Caco-2 (cell line): ENCODE data around the gene STK33. TPM values are rescaled to one million over a fixed set of nuclear protein-coding genes. Genes with fewer than 3 reads are reported as not detected.

Source experiments
- BruUV-seq: library from RNA; stranded (reverse); fragments of 400-500 nt; replicated peaks from 2 replicates; lab custom pipeline; 2021; lab: Mats Ljungman, UMichigan
- CTCF ChIA-PET: fragments of 300-600 bp; sonication (Branson Sonifier 250); formaldehyde crosslinking; loops from one replicate; lab custom pipeline; 2022; ENCODE audit warnings: antibody characterized with exemption; lab: Charles Lee
- POLR2A ChIA-PET: fragments of 300-600 bp; sonication (Branson Sonifier 250); formaldehyde crosslinking; loops from one replicate; lab custom pipeline; 2022; ENCODE audit warnings: antibody characterized with exemption; lab: Charles Lee
- DNase-seq, 2 experiments: peaks; one replicate each; pipeline versions ENCODE4 v3.0.0 to v3.0.0-alpha.2; 2020 to 2022
- H3K27me3 ChIP-seq: replicated peaks from 2 replicates; pipeline ENCODE4 v1.6.0; 2011; ENCODE audit warnings: low read length; ENCODE audit not compliant: control insufficient read depth, insufficient read depth
- H3K36me3 ChIP-seq: 2 replicates; pipeline ENCODE4 v1.5.1; 2011; ENCODE audit warnings: low read length; ENCODE audit not compliant: control insufficient read depth, insufficient read depth
- H3K4me1 ChIP-seq: fragments of 250-450 bp; sonication (Bioruptor Pico); 2 replicates; pipeline ENCODE4 v1.5.1; 2020; ENCODE audit warnings: mild to moderate bottlenecking
- H3K4me3 ChIP-seq: 2 replicates; pipeline ENCODE4 v1.5.1; 2011; ENCODE audit warnings: low read depth, mild to moderate bottlenecking, control low read depth, low read length
- H3K9me3 ChIP-seq: fragments of 250-450 bp; sonication (Bioruptor Pico); 2 replicates; pipeline ENCODE4 v1.5.1; 2020; ENCODE audit warnings: mild to moderate bottlenecking, moderate library complexity
- H3K27ac Mint-ChIP-seq: one replicate; pipeline ENCODE4 v1.8.0; 2022; ENCODE audit warnings: mixed read lengths; ENCODE audit not compliant: unreplicated experiment
- H3K27me3 Mint-ChIP-seq: one replicate; pipeline ENCODE4 v1.8.0; 2022; ENCODE audit warnings: mixed read lengths; ENCODE audit not compliant: insufficient read depth, unreplicated experiment
- H3K36me3 Mint-ChIP-seq: one replicate; pipeline ENCODE4 v1.8.0; 2022; ENCODE audit warnings: mild to moderate bottlenecking, mixed read lengths; ENCODE audit not compliant: insufficient read depth, unreplicated experiment
- H3K4me1 Mint-ChIP-seq: one replicate; pipeline ENCODE4 v1.8.0; 2022; ENCODE audit warnings: low read depth, mixed read lengths; ENCODE audit not compliant: unreplicated experiment
- H3K4me3 Mint-ChIP-seq: one replicate; pipeline ENCODE4 v1.8.0; 2022; ENCODE audit warnings: mild to moderate bottlenecking, moderate library complexity, mixed read lengths; ENCODE audit not compliant: unreplicated experiment
- H3K9me3 Mint-ChIP-seq: one replicate; pipeline ENCODE4 v1.8.0; 2022; ENCODE audit warnings: mixed read lengths; ENCODE audit not compliant: unreplicated experiment
- CTCF ChIP-seq, 2 experiments: fragments of 200-600 bp in 1 of 2; IDR thresholded peaks; 1 replicate in 1 of 2; 2 replicates in 1 of 2; pipeline versions ENCODE4 v1.5.1 to v1.8.0; 2011 to 2022; ENCODE audit warnings: antibody characterized with exemption in 1 of 2, control low read depth in 1 of 2, inconsistent platforms in 1 of 2, low read depth in 1 of 2, low read length in 1 of 2, mild to moderate bottlenecking in 1 of 2, moderate library complexity in 1 of 2; ENCODE audit not compliant: insufficient read depth in 1 of 2, severe bottlenecking in 1 of 2, unreplicated experiment in 1 of 2
- intact Hi-C: fragments of 100-400 bp; cut with micrococcal nuclease; formaldehyde crosslinking; loops from one replicate; pipeline ENCODE4 v1.10.0; 2022; ENCODE audit not compliant: unreplicated experiment
- total RNA-seq: library from RNA; stranded (reverse); gene quantifications from 2 replicates; pipeline ENCODE4 v1.2.3, GENCODE V29; 2022

STK33 gene
- total RNA-seq, 1 experiment from 2014 or later, result 0.98 TPM

GRCh38 chr11:8371516-8371884, 222.5 kb downstream of the STK33 start:
- Histone ChIP-seq H3K4me3 (no peak overlapping the region), H3K9me3 (no peaks in the 10 kb centered on the region), H3K4me1 (no peaks in the 10 kb centered on the region), H3K27me3 (peaks cover 1% of the 10 kb centered on the region), H3K36me3 (no peaks in the 10 kb centered on the region)
- Mint-ChIP-seq H3K27me3 (peaks cover 11% of the 10 kb centered on the region), H3K36me3 (no peaks in the 10 kb centered on the region), H3K27ac (no peak overlapping the region), H3K9me3 (no peaks in the 10 kb centered on the region), H3K4me1 (no peaks in the 10 kb centered on the region), H3K4me3 (no peak overlapping the region)
- TF ChIP-seq CTCF (IDR thresholded peaks at IDR 0.05; ENCODE audit: insufficient read depth in 1 of 2, low read depth in 1 of 2, low read length in 1 of 2, severe bottlenecking in 1 of 2, unreplicated experiment in 1 of 2), result no peak
- no peak for DNase-seq
- ChIA-PET CTCF (no interaction called here), POLR2A (no interaction called here)
- no TSS peak for BruUV-seq
- intact Hi-C loops, result no loop called here

- Mint-ChIP-seq H3K4me3 (no peak overlapping the region), H3K9me3 (no peaks in the 10 kb centered on the region), H3K27me3 (peaks cover 11% of the 10 kb centered on the region), H3K36me3 (no peaks in the 10 kb centered on the region), H3K27ac (no peak overlapping the region), H3K4me1 (no peaks in the 10 kb centered on the region)
- peaks cover 1% of the 10 kb centered on the region for H3K27me3 ChIP-seq
- no peaks in the 10 kb centered on the region for H3K4me1 ChIP-seq
- TF ChIP-seq CTCF (IDR thresholded peaks at IDR 0.05; ENCODE audit: insufficient read depth in 1 of 2, low read depth in 1 of 2, low read length in 1 of 2, severe bottlenecking in 1 of 2, unreplicated experiment in 1 of 2), result no peak
- DNase-seq, result no peak
- H3K9me3 ChIP-seq, result no peaks in the 10 kb centered on the region
- POLR2A ChIA-PET, result no interaction called here
- intact Hi-C loops, result no loop called here
- no peaks in the 10 kb centered on the region for H3K36me3 ChIP-seq
- no peak overlapping the region for H3K4me3 ChIP-seq
- no TSS peak for BruUV-seq
- CTCF ChIA-PET, result no interaction called here
These were observed 223.1 kb downstream of the STK33 start for GRCh38 chr11:8370812-8371515.

- intact Hi-C loops, result no loop called here
- Mint-ChIP-seq H3K9me3 (no peaks in the 10 kb centered on the region), H3K4me3 (no peak overlapping the region), H3K27me3 (peaks cover 14% of the 10 kb centered on the region), H3K36me3 (no peaks in the 10 kb centered on the region), H3K4me1 (no peaks in the 10 kb centered on the region), H3K27ac (no peak overlapping the region)
- no peaks in the 10 kb centered on the region for H3K9me3 ChIP-seq
- ChIA-PET POLR2A (interaction anchor here (0.6 kb wide), 1 partner anchor 69 kb away, joined by 4 read pairs; no protein-coding TSS in a partner anchor), CTCF (interaction anchor here (0.6 to 0.7 kb wide), 2 partner anchors 10 to 32 kb away, joined by 3 to 4 read pairs; no protein-coding TSS in a partner anchor)
- peaks cover 1% of the 10 kb centered on the region for H3K27me3 ChIP-seq
- no peaks in the 10 kb centered on the region for H3K4me1 ChIP-seq
- DNase-seq, result no peak
- no TSS peak for BruUV-seq
- no peak for TF ChIP-seq CTCF (IDR thresholded peaks at IDR 0.05; ENCODE audit: insufficient read depth in 1 of 2, low read depth in 1 of 2, low read length in 1 of 2, severe bottlenecking in 1 of 2, unreplicated experiment in 1 of 2)
- H3K36me3 ChIP-seq, result no peaks in the 10 kb centered on the region
- H3K4me3 ChIP-seq, result no peak overlapping the region
These were observed 224.3 kb downstream of the STK33 start for GRCh38 chr11:8369592-8370205.
